Mesenchymal stem cell (in vitro differentiated cells and primary cell): Measurements from ENCODE around the gene AQP12A.

ENCODE experiments used
- DNase-seq: peaks from one replicate; pipeline ENCODE4 v3.0.0-alpha.2; 2013
- H2AFZ ChIP-seq: one replicate; pipeline ENCODE4 v1.6.1; 2013; ENCODE audit warnings: low read depth, mild to moderate bottlenecking, control low read depth, inconsistent platforms, low read length, moderate library complexity
- H2AK5ac ChIP-seq: 2 replicates; pipeline ENCODE4 v1.6.1; 2013; ENCODE audit warnings: low read length, moderate library complexity, mild to moderate bottlenecking, inconsistent platforms; ENCODE audit not compliant: severe bottlenecking
- H2BK120ac ChIP-seq: one replicate; pipeline ENCODE4 v1.6.1; 2013; ENCODE audit warnings: low read depth, mild to moderate bottlenecking, inconsistent platforms, low read length, moderate library complexity
- H2BK12ac ChIP-seq, 2 experiments: one replicate each; pipeline ENCODE4 v1.6.1; 2013; ENCODE audit warnings: inconsistent platforms in 2 of 2, low read length in 2 of 2, mild to moderate bottlenecking in 2 of 2, moderate library complexity in 2 of 2, control low read depth in 1 of 2
- H2BK15ac ChIP-seq: one replicate; pipeline ENCODE4 v1.6.1; 2013; ENCODE audit warnings: mild to moderate bottlenecking, low read depth, inconsistent platforms; ENCODE audit not compliant: poor library complexity, severe bottlenecking
- H2BK5ac ChIP-seq: 2 replicates; pipeline ENCODE4 v1.6.1; 2013; ENCODE audit warnings: low read depth, mild to moderate bottlenecking, low read length, control low read depth, inconsistent platforms; ENCODE audit not compliant: poor library complexity, severe bottlenecking
- H3K14ac ChIP-seq, 2 experiments: one replicate each; pipeline ENCODE4 v1.6.1; 2013; ENCODE audit warnings: inconsistent platforms in 2 of 2, low read length in 2 of 2, control low read depth in 1 of 2, mild to moderate bottlenecking in 1 of 2, moderate library complexity in 1 of 2
- H3K18ac ChIP-seq, 2 experiments: one replicate each; pipeline ENCODE4 v1.6.1; 2013; ENCODE audit warnings: inconsistent platforms in 2 of 2, low read length in 2 of 2, control low read depth in 1 of 2, low read depth in 1 of 2, mild to moderate bottlenecking in 1 of 2
- H3K23ac ChIP-seq, 2 experiments: one replicate each; pipeline ENCODE4 v1.6.1; 2013; ENCODE audit warnings: inconsistent platforms in 2 of 2, low read length in 2 of 2, mild to moderate bottlenecking in 2 of 2, moderate library complexity in 2 of 2, control low read depth in 1 of 2
- H3K27ac ChIP-seq: 2 replicates; pipeline ENCODE4 v1.5.1; 2013; ENCODE audit warnings: mild to moderate bottlenecking, moderate library complexity, low read length, control low read depth, inconsistent platforms; ENCODE audit not compliant: poor library complexity, severe bottlenecking
- H3K27me3 ChIP-seq, 2 experiments: 2 replicates each; pipeline versions ENCODE4 v1.6.1 to v1.7.0; 2013; ENCODE audit warnings: low read length in 2 of 2, mild to moderate bottlenecking in 2 of 2, moderate library complexity in 2 of 2, control low read depth in 1 of 2, inconsistent platforms in 1 of 2; ENCODE audit not compliant: control insufficient read depth in 1 of 2, insufficient read depth in 1 of 2
- H3K36me3 ChIP-seq, 2 experiments: 2 replicates each; pipeline versions ENCODE4 v1.6.1 to v1.7.0; 2013; ENCODE audit warnings: low read length in 2 of 2, control low read depth in 1 of 2, inconsistent platforms in 1 of 2, low read depth in 1 of 2, mild to moderate bottlenecking in 1 of 2; ENCODE audit not compliant: insufficient read depth in 2 of 2, control insufficient read depth in 1 of 2
- H3K4ac ChIP-seq, 2 experiments: one replicate each; pipeline ENCODE4 v1.6.1; 2013; ENCODE audit warnings: inconsistent platforms in 2 of 2, low read length in 2 of 2, mild to moderate bottlenecking in 2 of 2, moderate library complexity in 2 of 2, control low read depth in 1 of 2, low read depth in 1 of 2
- H3K4me1 ChIP-seq: 2 replicates; pipeline ENCODE4 v1.6.1; 2013; ENCODE audit warnings: low read depth, low read length, control low read depth; ENCODE audit not compliant: control insufficient read depth, insufficient read depth
- H3K4me2 ChIP-seq: 2 replicates; pipeline ENCODE4 v1.6.1; 2013; ENCODE audit warnings: low read length, mild to moderate bottlenecking, inconsistent platforms; ENCODE audit not compliant: poor library complexity, severe bottlenecking
- H3K4me3 ChIP-seq, 2 experiments: 2 replicates each; pipeline versions ENCODE4 v1.5.1 to v1.7.0; 2013; ENCODE audit warnings: low read length in 2 of 2, mild to moderate bottlenecking in 2 of 2, control low read depth in 1 of 2, low read depth in 1 of 2; ENCODE audit not compliant: insufficient read depth in 1 of 2
- H3K79me1 ChIP-seq: replicated peaks from 2 replicates; pipeline ENCODE4 v1.6.1; 2013; ENCODE audit warnings: mild to moderate bottlenecking, control low read depth, low read length, inconsistent platforms; ENCODE audit not compliant: poor library complexity, severe bottlenecking
- H3K9ac ChIP-seq: 2 replicates; pipeline ENCODE4 v1.7.0; 2013; ENCODE audit warnings: mild to moderate bottlenecking, low read length, moderate library complexity
- H3K9me3 ChIP-seq: 2 replicates; pipeline ENCODE4 v1.7.0; 2013; ENCODE audit warnings: mild to moderate bottlenecking, low read length; ENCODE audit not compliant: control insufficient read depth
- H4K8ac ChIP-seq: one replicate; pipeline ENCODE4 v1.6.1; 2013; ENCODE audit warnings: inconsistent platforms, mild to moderate bottlenecking, low read length, moderate library complexity
- H4K91ac ChIP-seq: one replicate; pipeline ENCODE4 v1.6.1; 2013; ENCODE audit warnings: mild to moderate bottlenecking, low read length, inconsistent platforms
- WGBS: methylation state at CpG from one replicate; pipeline ENCODE4 v1.1.7; 2013; ENCODE audit warnings: mixed read lengths; 5-methylcytosine and 5-hydroxymethylcytosine counted together

Gene AQP12A

DNA sequence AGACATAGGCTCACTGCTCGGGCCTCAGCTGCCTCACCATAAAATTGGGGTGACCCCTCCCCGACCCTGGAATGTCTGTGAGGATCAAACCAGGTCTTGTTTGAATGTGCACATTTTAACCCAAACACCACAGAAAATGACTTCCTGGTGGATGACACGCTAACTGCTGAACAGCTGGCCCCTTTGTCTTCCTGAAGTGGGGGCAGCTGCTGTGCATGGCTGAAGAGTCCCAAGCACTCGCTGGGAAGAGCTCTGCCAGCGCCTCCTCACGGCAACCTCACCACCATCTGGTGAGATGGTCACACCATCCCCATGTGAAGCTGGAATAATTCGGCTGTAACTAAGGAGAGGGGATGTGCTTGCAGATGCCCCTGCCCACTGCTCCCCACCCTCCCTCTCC is 34.0 kb downstream of the AQP12A start:
- Histone ChIP-seq H2AFZ (no peak overlapping the region), H2BK120ac (no peak overlapping the region), H3K36me3 (no peaks in the 10 kb centered on the region), H2AK5ac (no peak overlapping the region), H3K9ac (no peak overlapping the region), H3K14ac (no peak overlapping the region), H2BK5ac (no peak overlapping the region), H3K18ac (no peak overlapping the region), H3K27ac (no peak overlapping the region), H3K4me3 (no peak overlapping the region), H2BK12ac (no peak overlapping the region), H3K4ac (no peak overlapping the region), H3K27me3 (peaks cover 15 to 70% of the 10 kb centered on the region in 2 experiments), H4K91ac (no peak overlapping the region), H4K8ac (no peak overlapping the region), H3K9me3 (no peaks in the 10 kb centered on the region), H3K23ac (no peak overlapping the region), H3K4me1 (no peaks in the 10 kb centered on the region), H2BK15ac (no peak overlapping the region), H3K4me2 (no peak overlapping the region), H3K79me1 (no peaks in the 10 kb centered on the region)
- 79% methylated on average over 7 of the region's 7 CpGs for WGBS
- DNase-seq: no peak

DNA sequence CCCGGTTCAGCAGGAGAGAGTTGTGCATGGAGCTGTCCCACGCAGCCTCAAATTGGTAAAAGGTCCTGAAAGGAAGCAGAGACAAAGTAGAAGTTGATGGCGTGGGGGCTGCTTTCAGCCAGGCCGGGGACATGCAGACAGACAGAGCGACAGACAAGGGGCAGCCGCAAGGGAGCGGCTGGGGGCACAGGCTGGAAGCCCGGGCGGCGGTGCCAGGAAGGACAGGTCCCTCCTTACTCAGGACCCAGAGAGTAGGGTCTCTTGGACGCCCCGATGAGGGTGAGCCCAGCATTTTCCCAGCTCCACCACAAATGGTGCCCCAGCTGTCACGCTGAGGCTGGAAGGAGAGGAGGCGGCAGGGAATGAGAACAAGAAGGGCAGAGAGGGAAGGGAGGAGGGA is 35.2 kb downstream of the AQP12A start:
- no peak overlapping the region for H3K4ac ChIP-seq

DNA sequence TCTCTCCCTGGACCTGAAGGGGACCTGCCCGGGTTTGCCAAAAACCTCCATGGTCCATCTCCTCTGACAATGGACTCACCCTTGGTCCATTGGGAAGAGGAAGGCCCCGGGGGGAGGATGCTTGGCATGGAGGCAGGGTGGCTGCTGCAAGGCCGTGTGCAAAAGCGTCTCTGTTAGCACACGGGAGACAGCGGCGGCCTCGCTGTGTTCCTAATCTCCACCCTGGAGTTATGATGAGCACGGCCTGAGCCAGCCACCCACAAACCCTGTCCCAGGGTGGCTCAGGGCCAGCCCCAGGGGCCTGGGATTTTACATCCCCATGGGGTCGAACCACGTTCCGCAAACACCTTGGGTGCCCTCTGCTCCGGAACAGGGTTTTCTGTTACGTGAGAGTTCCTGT is 35.8 kb downstream of the AQP12A start:
- no peaks in the 10 kb centered on the region for H3K36me3 ChIP-seq
- H3K9me3 ChIP-seq: no peaks in the 10 kb centered on the region
- H3K79me1 ChIP-seq: no peaks in the 10 kb centered on the region
- H3K4ac ChIP-seq: no peak overlapping the region
- WGBS: 88% methylated on average over 13 of the region's 14 CpGs
- no peak overlapping the region for H2BK5ac ChIP-seq
- DNase-seq: no peak
- no peak overlapping the region for H3K23ac ChIP-seq
- no peak overlapping the region for H4K8ac ChIP-seq
- no peak overlapping the region for H3K27ac ChIP-seq
- no peak overlapping the region for H3K4me2 ChIP-seq
- no peak overlapping the region for H2BK12ac ChIP-seq
- no peak overlapping the region for H3K9ac ChIP-seq
- H3K14ac ChIP-seq: no peak overlapping the region
- peaks cover 25 to 69% of the 10 kb centered on the region in 2 experiments for H3K27me3 ChIP-seq
- H2BK120ac ChIP-seq: no peak overlapping the region
- no peak overlapping the region for H2AK5ac ChIP-seq
- no peak overlapping the region for H2AFZ ChIP-seq
- H3K4me1 ChIP-seq: peaks cover 3% of the 10 kb centered on the region
- no peak overlapping the region for H2BK15ac ChIP-seq
- no peak overlapping the region for H3K18ac ChIP-seq
- no peak overlapping the region for H4K91ac ChIP-seq
- H3K4me3 ChIP-seq: no peak overlapping the region

More for the DNA sequence above, 35.2 kb downstream of the AQP12A start:
- Histone ChIP-seq H3K4me3 (no peak overlapping the region), H2BK5ac (no peak overlapping the region), H3K9me3 (no peaks in the 10 kb centered on the region), H3K36me3 (no peaks in the 10 kb centered on the region), H4K91ac (no peak overlapping the region), H3K18ac (no peak overlapping the region), H2BK12ac (no peak overlapping the region), H3K27ac (no peak overlapping the region), H3K79me1 (no peaks in the 10 kb centered on the region), H4K8ac (no peak overlapping the region), H2BK15ac (no peak overlapping the region), H2BK120ac (no peak overlapping the region), H3K9ac (no peak overlapping the region), H3K4me2 (no peak overlapping the region), H2AFZ (no peak overlapping the region), H3K23ac (no peak overlapping the region), H3K14ac (no peak overlapping the region), H3K27me3 (peaks cover 25 to 71% of the 10 kb centered on the region in 2 experiments), H2AK5ac (no peak overlapping the region), H3K4me1 (peaks cover 3% of the 10 kb centered on the region)
- DNase-seq: no peak
- WGBS: 88% methylated on average over 12 of the region's 14 CpGs

DNA sequence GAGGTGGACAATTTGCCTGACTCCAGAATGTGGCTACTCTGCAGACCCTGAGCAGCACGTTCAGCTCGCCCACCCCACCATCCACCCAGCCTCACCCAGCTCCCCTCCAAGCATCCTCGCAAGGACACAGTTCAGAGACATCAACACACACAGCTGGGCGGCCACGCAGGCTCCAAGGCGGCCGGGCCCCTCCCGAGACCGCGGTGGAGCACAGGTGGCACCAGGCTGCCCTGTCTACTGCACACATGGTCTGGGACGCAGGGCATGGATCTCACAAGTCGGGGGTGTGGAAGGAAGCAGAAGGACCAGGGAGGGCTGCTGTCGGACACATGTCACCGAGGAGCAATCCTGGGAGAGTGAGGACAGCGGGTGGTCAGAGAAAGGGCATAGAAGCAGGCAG is 36.2 kb downstream of the AQP12A start:
- Histone ChIP-seq H3K4me3 (no peak overlapping the region), H3K14ac (no peak overlapping the region), H3K27me3 (peaks cover 25 to 69% of the 10 kb centered on the region in 2 experiments), H3K18ac (no peak overlapping the region), H3K23ac (no peak overlapping the region), H4K8ac (no peak overlapping the region), H2AK5ac (no peak overlapping the region), H3K79me1 (no peaks in the 10 kb centered on the region), H3K4ac (no peak overlapping the region), H2BK120ac (no peak overlapping the region), H3K9ac (no peak overlapping the region), H3K4me1 (peaks cover 3% of the 10 kb centered on the region), H2BK15ac (no peak overlapping the region), H3K27ac (no peak overlapping the region), H2AFZ (no peak overlapping the region), H2BK12ac (no peak overlapping the region), H3K4me2 (no peak overlapping the region), H2BK5ac (no peak overlapping the region), H3K36me3 (no peaks in the 10 kb centered on the region), H4K91ac (no peak overlapping the region), H3K9me3 (no peaks in the 10 kb centered on the region)
- 87% methylated on average over 14 of the region's 15 CpGs for WGBS
- no peak for DNase-seq
